SK-N-SH (cell line): ENCODE results near the gene DSP.

Source experiments
- CTCF ChIP-seq: fragments of 200-600 bp; sonication (generic); IDR thresholded peaks from 2 replicates; pipeline ENCODE4 v1.6.1; 2017; ENCODE audit warnings: antibody characterized with exemption, mild to moderate bottlenecking, moderate library complexity
- POLR2AphosphoS5 ChIP-seq: IDR thresholded peaks from 2 replicates; pipeline ENCODE4 v1.6.1; 2012; ENCODE audit warnings: low read depth, low read length
- REST ChIP-seq: IDR thresholded peaks from 2 replicates; pipeline ENCODE4 v1.6.1; 2012; ENCODE audit warnings: mild to moderate bottlenecking, low read depth, low read length, moderate library complexity
- SIN3A ChIP-seq: IDR thresholded peaks from 2 replicates; pipeline ENCODE4 v1.6.1; 2012; ENCODE audit warnings: low read depth, mild to moderate bottlenecking, low read length, moderate library complexity, borderline replicate concordance

GRCh38 chr6:7522873-7523272 lies 18.6 kb upstream of the DSP start:
- no peak for TF ChIP-seq REST
- TF ChIP-seq CTCF = no peak
- TF ChIP-seq SIN3A = no peak
- TF ChIP-seq POLR2AphosphoS5 = no peak
